Heart left ventricle (tissue), 16 donors: ENCODE measurements around the gene ICAM3. TPM values are rescaled to one million over a fixed set of nuclear protein-coding genes. Genes with fewer than 3 reads are reported as not detected.
A peak's percentile ranks its signal among the peaks of the same experiment; 100 is the strongest.

Experiments
- ATAC-seq, 4 donors: fragments of 200-7000 bp; cut with Tn5 transposase; one replicate each; pipeline ENCODE4 v1.9.1; 2020 to 2022; ENCODE audit warnings: moderate library complexity in 4 of 4, mild to moderate bottlenecking in 3 of 4, moderate number of reproducible peaks in 1 of 4
- DNase-seq, 5 donors: peaks; one replicate each; pipeline ENCODE4 v3.0.0-alpha.2; 2020
- H3K27ac ChIP-seq, 12 donors: fragments of 200-600 bp; sonication (generic) in 4 of 12; one replicate each; pipeline versions ENCODE4 v1.5.0 to v1.8.0; 2016 to 2022; ENCODE audit warnings: mild to moderate bottlenecking in 2 of 12
- H3K27me3 ChIP-seq, 9 donors: fragments of 200-600 bp; sonication (generic) in 2 of 9; one replicate each; pipeline versions ENCODE4 v1.5.1 to v1.8.0; 2016 to 2022; ENCODE audit warnings: mild to moderate bottlenecking in 3 of 9
- H3K36me3 ChIP-seq, 9 donors: fragments of 200-600 bp; sonication (generic) in 2 of 9; one replicate each; pipeline versions ENCODE4 v1.5.0 to v1.8.0; 2018 to 2022; ENCODE audit warnings: mild to moderate bottlenecking in 2 of 9
- H3K4me1 ChIP-seq, 12 donors: fragments of 200-600 bp; sonication (generic) in 4 of 12; one replicate each; pipeline versions ENCODE4 v1.5.0 to v1.8.0; 2016 to 2022; ENCODE audit warnings: mild to moderate bottlenecking in 3 of 12
- H3K4me3 ChIP-seq, 12 donors: fragments of 200-600 bp; sonication (generic) in 4 of 12; one replicate each; pipeline versions ENCODE4 v1.5.0 to v1.8.0; 2017 to 2022; ENCODE audit warnings: mild to moderate bottlenecking in 9 of 12, moderate library complexity in 4 of 12
- H3K9me3 ChIP-seq, 12 donors: fragments of 200-600 bp; sonication (generic) in 4 of 12; one replicate each; pipeline versions ENCODE4 v1.5.0 to v1.8.0; 2016 to 2022; ENCODE audit warnings: mild to moderate bottlenecking in 1 of 12
- CTCF ChIP-seq, 12 donors: fragments of 200-600 bp; sonication (generic) in 4 of 12; IDR thresholded peaks; one replicate each; pipeline versions ENCODE4 v1.5.0 to v1.8.0; 2018 to 2022; ENCODE audit warnings: antibody characterized with exemption in 12 of 12, mild to moderate bottlenecking in 5 of 12
- POLR2A ChIP-seq, 2 donors: fragments of 450-650 bp; IDR thresholded peaks; one replicate each; pipeline ENCODE4 v1.6.1; 2017; ENCODE audit warnings: antibody characterized with exemption in 2 of 2, mild to moderate bottlenecking in 2 of 2, moderate library complexity in 2 of 2
- WGBS, 4 donors: extraction: QIAGEN DNeasy Blood & Tissue Kit in 2 of 4; methylation state at CpG; one replicate each; pipeline versions ENCODE4 v1.1.5 to v1.1.7; 2013 to 2018; 5-methylcytosine and 5-hydroxymethylcytosine counted together
- intact Hi-C, 10 donors: fragments of 100-400 bp; cut with DNase I; formaldehyde crosslinking; loops; one replicate each; pipeline versions ENCODE4 v1.11.1 to v1.14.2; 2022
- polyA plus RNA-seq, 2 donors: library from polyadenylated mRNA; stranded (reverse); fragments of 200-250 nt; gene quantifications; one replicate each; pipeline ENCODE4 v1.2.3, GENCODE V29; 2013
- total RNA-seq, 9 donors: library from RNA; depleted of rRNA in 2 of 9; stranded (reverse); fragments of >200 nt in 2 of 9; fragmentation: NEBNext Ultra II Directional in 3 of 9; extraction: Animal tissue kit (Norgen Biotek cat#: 25700) in 3 of 9; gene quantifications; one replicate each; pipeline versions ENCODE4 v1.1.0 to v1.2.4, GENCODE V29; 2016 to 2023
- donor health status: ischemic (EF 13 %, LVEDD 7.1; RV severe dilation, severe dysfunction).
- donor health status: healthy with polysubstance abuse.
- donor health status: DM: no; HTN: yes; CAD: no.
- donor health status: DM: no; HTN: no; CAD: no.
- donor health status: ischemic (EF 25% LVEDD 6.9; RV normal size, moderate dysfunction).
- donor health status: ischemic (EF 25% LVEDD 5.7; RV mildly dilated, moderate dysfunction).
- donor health status: healthy.
- donor health status: DM: yes; HTN: yes; CAD: no.
- donor health status: ischemic (EF 35%, LVEDD 5.7; RV mildly dilated, moderate dysfunction).
- donor health status: nonischemic (EF 11% LVEDD 7.7; RV severe dilation, severe dysfunction).
- donor health status: DM: yes; HTN: yes; CAD: no.
- donor health status: PGD.
- donor health status: ischemic (EF 29% LVEDD 5.4; RV normal size, mild dysfunction).
- donor health status: nonischemic (EF 23%, LVEDD 6.1; RV moderate dilation, normal function).

ICAM3 gene
- total and polyA plus RNA-seq, 11 donors = 5.6 to 24.9 (median 17.2) TPM

- peak overlapping the region in 10 of 12 donors; percentile 62 to 95 (median 82) for H3K4me3 ChIP-seq
- peak overlapping the region in 6 of 12 donors; percentile 12 to 77 (median 64) for H3K27ac ChIP-seq
- WGBS, 4 donors = 57 to 63% (median 60%) methylated on average over 14 to 19 of the region's 19 CpGs
Measured at GRCh38 chr19:10316229-10317044, 23.0 kb downstream of the ICAM3 start.

DNA sequence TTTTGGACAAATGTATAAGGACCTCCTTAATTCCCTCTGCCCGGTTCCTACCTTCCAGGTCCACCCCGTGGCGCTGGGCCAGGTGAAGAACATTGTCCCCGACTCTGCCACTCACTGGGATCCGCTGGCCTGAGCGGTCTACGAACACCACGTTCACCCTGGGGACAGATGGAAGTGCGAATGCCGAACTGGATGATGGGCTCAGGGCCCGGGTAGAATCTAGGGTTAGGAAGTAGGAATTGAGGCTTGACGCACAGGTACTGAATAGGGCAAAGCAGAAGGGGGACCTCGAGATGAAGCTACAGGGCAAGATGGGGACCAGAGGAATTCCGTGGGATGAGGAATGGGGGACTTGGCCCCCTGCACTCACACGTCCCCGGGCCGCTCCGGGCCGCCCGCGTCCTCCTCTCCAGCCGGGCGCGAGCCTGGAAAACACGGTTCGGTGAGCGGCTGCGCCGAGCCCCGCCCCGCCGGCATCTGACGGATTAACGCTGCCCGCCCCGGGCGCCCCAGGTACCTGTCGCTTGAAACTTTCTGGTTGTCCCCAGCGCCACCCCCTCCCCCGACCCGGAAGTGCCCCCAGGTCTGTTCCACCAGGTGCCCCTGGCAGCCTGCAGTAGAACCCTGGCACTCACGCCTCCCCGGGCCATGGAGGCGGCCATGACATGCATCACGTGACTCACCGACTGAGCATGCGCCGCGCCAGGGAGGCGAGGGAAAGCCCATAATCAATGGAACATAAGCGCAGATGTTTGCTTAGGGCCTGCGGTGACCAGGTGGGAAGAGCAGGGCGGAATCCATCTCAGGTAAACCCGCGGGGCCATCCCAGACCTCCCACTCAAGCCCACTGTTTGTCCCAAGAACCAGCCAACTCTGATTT is 23.8 kb downstream of the ICAM3 start, which contains the start of gene FDX2:
Gene FDX2 (minus strand): TSS at position 681 of the 880 bp plus-strand sequence. CDS start 19 bp downstream, at position 662.
- no peaks in the 10 kb centered on the region for H3K9me3 ChIP-seq
- 1 to 2% (median 1%) methylated on average over 42 to 55 of the region's 55 CpGs for WGBS, 4 donors
- peak within 1 kb of the TSS in 11 of 12 donors; percentile 12 to 77 (median 46) for H3K27ac ChIP-seq
- H3K4me3 ChIP-seq = peak within 1 kb of the TSS; percentile 52 to 95 (median 80)
- ATAC-seq (peak; percentile 82 to 95 (median 92)), DNase-seq (peak; percentile 84 to 94 (median 90))
- H3K27me3 ChIP-seq = no peaks in the 10 kb centered on the region
- TF ChIP-seq POLR2A (IDR thresholded peaks at IDR 0.05) = peak in 1 of 2 donors; percentile 18
- TF ChIP-seq CTCF (IDR thresholded peaks at IDR 0.05) = no peak
- peaks cover 0 to 20% (median 13%) of the 10 kb centered on the region in 12 donors for H3K4me1 ChIP-seq
- intact Hi-C loops = loop anchor here in 2 of 10 donors (2.0 to 5.0 kb wide), 2 partner anchors 17 to 47 kb away; partner anchors contain the start of gene RAVER1 (in 1 of the 2)
- H3K36me3 ChIP-seq = peaks cover 0 to 50% (median 38%) of the 10 kb centered on the region in 9 donors

More at GRCh38 chr19:10316229-10317044, 23.0 kb downstream of the ICAM3 start:
- intact Hi-C loops = loop anchor here in 2 of 10 donors (2.0 to 5.0 kb wide), 2 partner anchors 16 to 46 kb away; partner anchors contain the start of gene RAVER1 (in 1 of the 2)
- Histone ChIP-seq H3K9me3 (no peaks in the 10 kb centered on the region), H3K27me3 (no peaks in the 10 kb centered on the region), H3K36me3 (peaks cover 0 to 55% (median 47%) of the 10 kb centered on the region in 9 donors), H3K4me1 (peaks cover 0 to 20% (median 13%) of the 10 kb centered on the region in 12 donors)
- ATAC-seq = peak in 2 of 4 donors; percentile 17 to 29
- TF ChIP-seq CTCF (IDR thresholded peaks at IDR 0.05) (no peak), POLR2A (IDR thresholded peaks at IDR 0.05) (no peak)
- no peak for DNase-seq

GRCh38 chr19:10309423-10309822 is 30.0 kb downstream of the ICAM3 start, which contains the start of gene ZGLP1:
ZGLP1 (minus strand) TSS chr19:10309815.
- WGBS, 4 donors = 92 to 97% (median 94%) methylated on average over 20 to 24 of the region's 24 CpGs
- intact Hi-C loops = no loop called here
- DNase-seq = no peak
- no peak within 1 kb of the TSS for H3K27ac ChIP-seq
- no peaks in the 10 kb centered on the region for H3K9me3 ChIP-seq
- TF ChIP-seq CTCF (IDR thresholded peaks at IDR 0.05) (no peak), POLR2A (IDR thresholded peaks at IDR 0.05) (no peak)
- ATAC-seq = peak in 1 of 4 donors; percentile 7
- H3K36me3 ChIP-seq = peaks cover 0 to 12% (median 4%) of the 10 kb centered on the region in 9 donors
- peaks cover 0 to 15% (median 0%) of the 10 kb centered on the region in 12 donors for H3K4me1 ChIP-seq
- H3K4me3 ChIP-seq = no peak within 1 kb of the TSS
- H3K27me3 ChIP-seq = no peaks in the 10 kb centered on the region
